Kidney capillary endothelial cell (primary cell): ENCODE measurements around the gene KDELR1.

Experiments
- DNase-seq: peaks from one replicate; pipeline ENCODE4 v3.0.0-alpha.2; 2018; ENCODE audit warnings: low spot score

The KDELR1 gene

GRCh38 chr19:48391100-48392005 is at the start of gene KDELR1:
Gene KDELR1 (minus strand): TSS chr19:48391551. CDS start chr19:48391358, 193 bp downstream.
- DNase-seq, result peak; percentile 80

- DNase-seq, result no peak
These were observed 45.2 kb upstream of the KDELR1 start for GRCh38 chr19:48436586-48436985.

- no peak for DNase-seq
These were observed 42.0 kb upstream of the KDELR1 start for GRCh38 chr19:48433337-48433736.

GRCh38 chr19:48428670-48429069 is 37.3 kb upstream of the KDELR1 start:
- no peak for DNase-seq

GRCh38 chr19:48424694-48425219 is 33.4 kb upstream of the KDELR1 start:
- DNase-seq, result peak; percentile 69

GRCh38 chr19:48421548-48421947 is 30.2 kb upstream of the KDELR1 start:
- no peak for DNase-seq

GRCh38 chr19:48419158-48419920 is 28.0 kb upstream of the KDELR1 start:
- no peak for DNase-seq

GRCh38 chr19:48418317-48419064 is 27.1 kb upstream of the KDELR1 start:
- no peak for DNase-seq

- no peak for DNase-seq
These were observed 26.1 kb upstream of the KDELR1 start for GRCh38 chr19:48417421-48417820.

GRCh38 chr19:48415806-48416221 is 24.5 kb upstream of the KDELR1 start:
- DNase-seq, result no peak

GRCh38 chr19:48415395-48415794 is 24.0 kb upstream of the KDELR1 start:
- DNase-seq, result peak; percentile 85

- DNase-seq, result no peak
These were observed 22.7 kb upstream of the KDELR1 start for GRCh38 chr19:48413879-48414587.

GRCh38 chr19:48405850-48406249 is 14.5 kb upstream of the KDELR1 start:
- no peak for DNase-seq

- DNase-seq, result no peak
These were observed 13.8 kb upstream of the KDELR1 start for GRCh38 chr19:48405010-48405659.

GRCh38 chr19:48403606-48404005 is 12.3 kb upstream of the KDELR1 start:
- peak; percentile 50 for DNase-seq

GRCh38 chr19:48401287-48401686 is 9.9 kb upstream of the KDELR1 start:
- DNase-seq, result no peak

GRCh38 chr19:48400018-48400742 is 8.8 kb upstream of the KDELR1 start:
- peak; percentile 46 for DNase-seq

- DNase-seq, result peak; percentile 80
These were observed 7.3 kb upstream of the KDELR1 start for GRCh38 chr19:48398375-48399235.

GRCh38 chr19:48398102-48398374 is 6.7 kb upstream of the KDELR1 start:
- no peak for DNase-seq
